H4 (cell line): Measurements from ENCODE around the gene JAM3. TPM values are rescaled to one million over a fixed set of nuclear protein-coding genes. Genes with fewer than 3 reads are reported as not detected.
"Not testable (repeated sequence)": the region's sequence is repeated elsewhere in the genome, so short reads cannot be mapped to it uniquely, and the experiment has no call there.

ENCODE experiments used
- DNase-seq: peaks from one replicate; pipeline ENCODE4 v3.0.0-alpha.2; 2015; ENCODE audit warnings: low spot score
- total RNA-seq: library from RNA; depleted of rRNA; stranded (reverse); fragments of >200 nt; shearing (Covaris generic); gene quantifications from 2 replicates; pipeline ENCODE4 v1.2.3, GENCODE V29; 2014

The JAM3 gene
- total RNA-seq, 1 experiment from 2014 or later, result 66.0 TPM

DNA sequence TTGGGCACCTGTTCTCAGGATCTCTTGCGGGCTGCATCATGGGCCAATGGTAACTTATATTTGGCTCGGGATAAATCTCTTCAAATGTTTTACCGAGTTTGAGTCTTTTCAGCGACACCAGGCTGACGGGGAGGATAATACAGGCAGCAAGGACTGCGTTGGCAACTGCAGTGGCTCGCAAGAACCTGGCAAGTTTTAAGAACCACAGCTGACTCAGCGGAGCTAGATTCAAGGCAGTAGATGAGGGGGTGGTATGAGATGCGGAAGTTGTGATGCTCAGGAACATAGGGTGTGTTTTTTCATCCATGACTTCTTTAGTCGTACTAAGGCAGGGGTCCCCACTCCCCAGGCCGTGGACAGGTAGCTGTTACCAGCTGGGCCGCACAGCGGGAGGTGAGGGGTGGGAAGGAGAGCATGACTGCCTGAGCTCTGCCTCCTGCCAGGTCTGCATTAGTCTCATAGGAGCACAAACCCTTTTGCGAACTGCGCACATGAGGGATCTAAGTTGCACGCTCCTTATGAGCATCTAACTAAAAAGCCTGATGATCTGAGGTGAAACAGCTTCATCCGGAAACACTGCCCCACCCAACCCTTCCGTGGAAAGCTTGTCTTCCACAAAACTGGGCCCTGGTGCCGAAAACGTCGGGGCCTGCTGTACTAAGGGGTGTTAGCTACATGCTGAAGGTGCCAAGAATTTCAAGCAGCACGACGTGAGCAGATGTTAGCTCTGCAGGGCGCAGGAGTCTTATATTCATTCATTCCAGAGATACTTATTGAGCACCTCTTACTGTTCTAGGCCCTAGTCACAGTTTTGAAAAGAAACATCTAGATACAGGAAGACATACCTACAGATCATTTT, 6.4 kb upstream of the JAM3 start:
- DNase-seq, result no peak

DNA sequence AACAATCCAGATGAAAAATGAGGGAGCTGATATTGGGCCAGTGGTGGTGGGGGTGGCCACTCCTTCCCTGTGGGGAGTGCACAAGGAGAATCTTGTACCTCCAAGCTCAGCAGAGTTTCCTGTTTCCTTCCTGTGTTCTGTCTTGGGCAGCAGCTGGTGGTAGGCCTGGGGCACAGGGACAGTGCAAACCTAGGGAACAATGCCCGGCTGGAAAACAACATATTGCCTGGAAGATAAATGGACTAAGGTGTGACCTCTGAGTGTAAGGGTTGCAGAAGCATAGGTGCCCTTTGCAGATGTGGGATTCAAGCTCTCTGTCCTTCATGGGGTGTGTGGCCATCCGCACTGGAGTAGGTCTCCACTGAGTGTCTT, 5.8 kb upstream of the JAM3 start:
- DNase-seq, result no peak

DNA sequence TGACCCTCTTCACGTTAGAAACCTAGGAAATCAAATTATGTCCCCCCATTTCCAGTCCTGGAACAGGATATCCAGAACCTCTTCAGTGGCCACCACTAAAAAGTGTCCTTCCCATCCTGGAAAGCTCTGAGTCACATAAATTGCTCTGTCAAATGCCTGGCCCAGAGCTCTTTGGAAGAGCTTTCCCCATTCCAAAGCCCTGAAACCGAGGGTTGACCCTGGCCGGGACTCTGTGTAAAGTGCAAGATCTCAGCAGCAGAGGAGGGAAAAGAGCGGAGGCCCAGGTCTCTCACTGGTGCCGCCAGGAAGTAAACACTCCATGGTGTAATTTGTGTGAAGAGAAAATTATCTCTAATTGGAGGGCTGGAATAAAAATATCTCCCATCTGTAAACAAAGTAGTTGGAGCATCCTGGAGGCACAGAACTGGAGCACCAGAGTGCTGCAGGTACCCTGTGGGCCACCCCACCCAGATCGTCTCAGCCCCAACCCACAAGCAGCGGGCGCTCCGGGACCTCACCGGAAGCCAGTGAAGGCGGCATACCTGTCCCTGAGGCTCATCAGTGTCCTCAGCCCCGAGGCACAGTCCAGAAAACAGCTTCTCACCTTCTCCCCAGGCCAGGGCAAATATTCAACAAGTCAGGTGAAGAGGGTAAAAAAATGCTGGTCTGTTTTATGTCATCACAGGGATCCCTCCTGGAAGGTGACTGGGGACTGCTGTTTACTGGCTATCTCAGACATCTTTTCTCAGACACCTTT, 4.7 kb upstream of the JAM3 start:
- no peak for DNase-seq

DNA sequence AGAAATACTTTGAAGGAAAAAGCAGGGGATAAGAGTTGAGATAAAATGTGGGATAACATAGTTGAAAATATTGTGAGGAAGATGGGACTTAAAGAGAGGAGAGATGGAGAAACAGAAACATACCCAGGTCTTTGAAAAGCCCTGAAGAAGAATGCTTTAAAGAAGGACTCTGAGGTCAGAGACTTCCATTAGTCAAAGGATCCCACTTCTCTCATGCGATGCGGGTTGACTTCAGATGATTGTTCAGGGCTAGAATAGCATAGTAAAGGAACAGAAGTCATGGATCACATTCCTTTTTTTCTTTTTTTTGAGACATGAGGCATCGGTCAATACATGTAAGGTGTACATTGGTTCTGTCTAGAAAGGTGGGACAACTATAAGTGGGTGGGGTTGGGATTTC, 3.5 kb upstream of the JAM3 start:
- no peak for DNase-seq

DNA sequence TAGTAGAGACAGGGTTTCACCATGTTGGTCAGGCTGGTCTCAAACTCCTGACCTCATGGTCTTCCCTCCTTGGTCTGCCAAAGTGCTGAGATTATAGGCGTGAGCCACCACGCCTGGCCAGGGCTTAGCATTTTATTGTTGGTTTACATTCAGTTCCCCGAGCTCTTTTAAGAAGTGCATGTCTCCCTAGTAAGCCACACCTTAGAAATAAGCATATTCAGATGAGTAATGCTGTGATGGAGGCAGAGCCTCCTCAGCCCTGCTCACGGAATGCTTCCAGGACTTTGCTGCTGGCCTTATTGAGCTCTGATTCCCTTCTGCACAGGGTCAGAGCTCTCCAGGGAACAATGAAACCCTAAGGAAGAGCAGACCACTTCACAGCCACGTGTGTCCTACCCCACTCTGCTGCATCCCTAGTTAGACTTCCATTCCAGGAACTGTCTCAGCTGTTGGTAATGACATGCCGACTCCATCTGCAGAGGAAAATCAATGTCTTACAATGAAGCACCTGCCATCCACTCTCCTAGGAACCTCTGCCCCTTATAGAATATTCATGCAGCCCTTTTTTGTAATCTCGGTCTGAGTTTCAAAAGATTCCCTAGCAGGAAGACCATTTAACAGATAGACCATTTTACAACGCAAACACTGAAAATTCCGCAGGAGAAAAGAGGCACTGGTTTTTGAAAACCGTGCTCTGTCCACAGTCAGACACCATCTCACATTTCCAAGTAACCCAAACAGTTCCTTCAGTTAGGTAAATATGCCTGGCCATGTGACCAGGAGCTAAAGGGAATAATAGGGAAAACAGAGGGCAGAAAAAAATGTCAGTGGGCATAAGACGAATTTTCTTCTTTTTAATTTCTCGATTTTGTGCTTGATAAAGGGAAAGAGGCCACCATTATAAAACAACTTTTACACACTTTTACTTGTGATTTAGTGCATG, 1.7 kb upstream of the JAM3 start:
- DNase-seq, result no peak

DNA sequence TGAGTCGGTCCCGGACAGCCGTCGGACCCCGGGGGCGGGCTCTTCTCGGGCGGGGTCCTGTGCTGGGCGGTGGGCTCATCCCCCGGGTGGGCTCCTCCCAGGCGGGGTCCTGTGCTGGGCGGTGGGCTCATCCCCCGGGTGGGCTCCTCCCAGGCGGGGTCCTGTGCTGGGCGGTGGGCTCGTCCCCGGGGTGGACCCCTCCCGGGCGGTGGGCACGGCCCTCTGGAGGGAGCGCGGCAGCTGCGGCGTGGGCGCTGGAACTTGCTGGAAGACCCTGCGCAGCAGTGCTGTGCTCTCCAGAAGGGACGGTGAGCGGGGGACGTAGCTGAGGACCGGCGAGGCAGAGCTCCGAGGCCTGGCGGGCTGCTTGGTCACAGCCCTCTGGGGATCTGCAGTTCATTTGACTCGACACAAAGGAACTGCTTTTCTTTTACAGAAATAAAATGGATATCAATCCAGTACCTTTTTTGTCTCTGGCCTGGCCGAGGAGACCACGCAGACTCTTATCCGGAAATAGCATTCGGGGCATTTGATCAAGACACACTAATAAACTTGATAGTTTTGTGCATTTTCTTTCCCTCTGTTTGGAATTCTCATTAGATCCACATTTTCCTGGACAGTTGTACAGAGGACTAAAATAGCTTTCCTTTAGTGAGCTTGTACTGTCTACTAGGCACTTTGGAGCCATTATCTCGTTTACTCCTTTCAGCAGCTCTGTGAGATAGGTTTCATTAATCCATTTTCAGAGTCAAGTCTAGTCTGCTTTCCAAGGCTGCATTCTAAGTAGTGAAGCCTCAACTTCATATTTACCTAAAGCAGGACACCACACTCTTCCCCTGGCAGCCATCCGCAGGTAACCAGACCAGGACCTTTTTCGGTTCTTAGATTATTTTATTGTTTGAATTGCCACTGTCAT, 812 bp downstream of the JAM3 start:
- DNase-seq, result no peak

DNA sequence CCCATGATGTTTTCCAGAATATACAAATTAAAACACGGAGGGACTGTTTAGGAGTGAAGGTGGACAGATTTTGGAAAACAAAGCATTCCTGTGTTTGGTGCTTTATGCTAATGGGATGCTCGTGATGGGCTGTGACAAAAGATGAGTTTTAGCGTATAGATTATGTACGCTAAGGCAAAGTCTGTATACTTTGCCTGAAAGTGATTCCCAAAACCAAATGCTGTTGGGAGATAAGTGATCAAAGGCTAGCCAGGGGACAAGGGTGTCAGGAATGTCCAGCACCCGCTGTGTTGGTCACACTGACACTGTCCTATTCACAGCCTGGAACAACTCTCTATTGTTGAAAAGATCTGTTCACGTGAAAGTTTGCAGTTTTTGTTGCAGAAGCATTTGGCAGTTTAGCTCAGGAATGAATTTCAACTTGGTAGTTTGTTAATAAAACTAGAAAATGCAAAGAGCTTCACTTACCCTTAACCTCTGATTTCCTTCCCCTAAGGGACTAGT, 1.5 kb downstream of the JAM3 start:
- no peak for DNase-seq

DNA sequence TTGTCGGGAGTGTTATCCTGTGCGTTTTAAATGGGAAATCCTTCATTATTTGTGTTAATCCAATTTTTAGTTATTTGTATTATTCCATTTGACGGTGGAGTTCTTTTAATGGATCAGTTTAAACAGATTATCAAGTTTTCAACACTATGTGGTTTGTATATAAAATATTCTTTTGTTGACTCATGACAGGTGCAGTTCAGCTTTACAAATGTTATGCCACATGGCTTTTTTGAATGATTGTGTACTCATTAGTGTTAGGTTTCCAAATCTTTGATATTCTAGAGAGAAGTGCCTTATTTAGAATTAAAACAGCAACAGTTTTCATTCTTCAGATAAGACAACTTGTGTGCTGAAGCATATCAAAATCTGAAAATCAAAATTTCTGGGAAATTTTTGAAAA, 2.4 kb downstream of the JAM3 start:
- no peak for DNase-seq

DNA sequence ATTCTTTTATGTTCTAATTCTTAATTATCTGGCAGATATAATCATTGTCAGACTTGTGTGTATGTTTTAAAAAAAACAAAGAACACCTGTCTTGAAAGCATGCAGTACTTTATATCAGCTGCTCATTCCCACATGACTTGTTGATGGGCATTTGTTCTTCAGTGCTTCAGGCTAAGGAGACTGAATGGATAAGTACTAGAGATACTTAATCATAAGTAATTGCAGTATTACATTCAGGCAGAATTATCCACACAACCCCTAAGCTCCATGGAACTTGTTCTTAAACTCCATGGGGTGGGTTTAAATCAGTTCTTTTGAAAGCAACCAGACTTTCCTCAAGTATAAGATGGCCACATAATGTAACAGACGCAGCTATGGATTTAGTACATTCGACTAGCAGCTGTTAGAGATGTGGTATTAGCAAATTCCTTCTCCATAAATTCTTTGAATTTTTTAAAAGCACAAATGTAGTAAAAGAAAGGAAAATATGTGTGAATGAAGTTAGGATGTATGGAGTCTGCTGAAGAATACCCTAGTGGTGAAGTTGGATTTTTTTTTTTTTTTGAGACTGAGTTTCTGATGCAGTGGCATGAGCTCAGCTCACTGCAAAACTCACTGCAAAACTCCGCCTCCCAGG, 3.0 kb downstream of the JAM3 start:
- DNase-seq, result no peak

DNA sequence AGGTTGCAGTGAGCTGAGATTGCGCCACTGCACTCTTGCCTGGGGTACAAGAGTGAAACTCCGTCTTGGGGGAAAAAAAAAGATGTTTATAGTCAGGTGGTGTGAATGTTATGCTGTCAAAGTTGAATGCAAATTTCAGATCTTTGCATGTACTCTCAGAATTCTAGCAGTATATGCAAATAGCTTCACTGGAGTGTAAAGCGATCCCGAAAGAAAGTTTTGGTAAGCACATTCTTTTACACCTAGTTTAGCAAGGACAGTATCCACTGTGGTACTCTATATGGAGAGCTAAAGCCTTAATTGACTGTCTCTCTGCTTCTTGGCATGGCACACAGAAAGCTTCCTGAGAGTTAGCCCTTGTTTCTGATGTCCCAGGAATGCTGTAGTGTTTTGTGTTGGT, 4.0 kb downstream of the JAM3 start:
- no peak for DNase-seq

DNA sequence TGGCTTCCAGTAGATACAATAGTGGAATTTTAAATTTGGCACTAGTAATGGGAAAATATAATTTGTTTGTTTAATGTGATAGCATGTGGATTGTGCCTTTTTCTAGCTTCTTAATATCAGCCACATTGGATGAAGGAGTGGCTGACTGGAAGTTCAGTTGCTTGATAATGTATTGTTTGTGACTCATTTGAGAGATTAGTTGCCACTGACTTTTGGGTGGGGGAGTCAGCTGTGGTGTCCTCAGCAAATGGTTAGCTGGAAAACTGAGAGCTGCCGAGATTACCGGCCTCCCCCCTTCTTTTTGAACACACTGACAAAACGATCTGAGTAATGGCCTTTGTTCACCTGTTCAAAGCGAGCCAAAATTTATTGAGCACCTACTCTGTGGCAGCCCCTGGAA, 5.5 kb downstream of the JAM3 start:
- DNase-seq, result no peak

DNA sequence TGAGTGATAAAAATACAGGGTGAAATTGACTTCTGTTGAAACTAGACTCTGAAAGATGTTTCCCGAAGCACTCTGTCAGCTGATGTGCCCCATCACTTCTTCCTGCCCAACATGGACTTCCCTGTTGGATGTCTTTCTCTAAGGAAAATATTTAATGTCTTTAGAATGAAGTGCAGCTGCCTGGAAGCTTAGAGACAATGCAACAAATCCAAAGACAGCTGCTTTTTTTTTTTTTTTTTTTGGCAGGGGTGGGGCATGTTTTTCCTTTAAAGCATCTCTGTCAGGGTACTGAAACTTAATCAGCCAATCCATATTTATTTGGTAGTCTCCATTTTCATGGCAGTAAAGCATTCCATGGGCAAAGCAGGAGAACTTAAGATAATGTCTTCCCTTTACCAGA, 5.9 kb downstream of the JAM3 start:
- DNase-seq, result no peak

DNA sequence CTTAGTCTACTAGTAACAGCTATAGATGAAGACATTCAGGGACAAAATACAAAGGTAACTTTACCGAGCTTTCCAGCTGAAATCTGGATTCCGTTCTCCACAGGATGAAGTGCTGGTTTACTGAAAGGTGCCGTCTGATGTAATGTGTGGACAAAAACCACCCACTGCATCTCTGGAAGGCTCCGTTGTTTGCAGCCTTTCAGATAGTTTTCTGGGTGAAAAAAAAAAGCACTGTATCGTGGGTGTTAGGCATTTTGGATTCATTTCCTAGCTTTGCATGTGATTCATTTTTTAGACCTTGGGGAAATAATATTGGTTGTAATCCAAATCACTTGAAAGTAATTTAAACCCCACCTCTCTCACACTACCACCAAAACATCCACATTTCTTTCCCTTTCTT, 10.4 kb downstream of the JAM3 start:
- no peak for DNase-seq

DNA sequence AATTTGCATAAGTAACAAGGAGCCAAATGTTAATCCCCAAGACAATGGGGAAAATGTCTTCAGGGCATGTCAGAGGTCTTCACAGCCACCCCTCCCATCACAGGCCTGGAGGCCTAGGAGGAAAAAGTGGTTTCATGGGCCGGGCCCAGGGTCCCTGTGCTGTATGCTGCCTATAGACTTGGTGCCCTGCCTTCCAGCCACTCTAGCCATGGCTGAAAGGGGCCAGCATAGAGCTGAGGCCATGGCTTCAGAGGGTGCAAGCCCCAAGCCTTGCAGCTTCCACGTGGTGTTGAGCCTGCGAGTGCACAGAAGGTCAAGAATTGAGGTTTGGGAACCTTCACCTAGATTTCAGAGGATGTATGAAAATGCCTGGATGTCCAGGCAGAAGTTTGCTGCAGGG, 12.4 kb downstream of the JAM3 start:
- not testable (repeated sequence) for DNase-seq

DNA sequence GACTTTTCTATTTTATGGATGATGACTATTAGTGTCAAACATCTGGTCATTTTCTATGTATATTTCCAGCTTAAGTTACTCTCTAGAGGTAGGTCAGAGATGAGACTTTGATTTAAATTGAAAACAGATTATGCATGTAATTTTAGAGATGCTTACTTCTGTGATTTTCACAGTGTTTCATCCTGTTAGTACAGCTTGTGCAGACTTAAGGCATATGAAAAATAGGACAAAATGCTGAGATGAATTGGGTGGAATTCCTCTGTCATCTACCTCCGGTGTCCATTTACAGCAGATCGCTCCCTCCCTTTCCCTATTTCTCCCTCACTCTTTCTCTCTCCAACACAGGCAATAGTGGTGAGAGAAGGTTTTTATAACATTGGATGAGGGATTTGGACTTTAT, 14.1 kb downstream of the JAM3 start:
- no peak for DNase-seq

DNA sequence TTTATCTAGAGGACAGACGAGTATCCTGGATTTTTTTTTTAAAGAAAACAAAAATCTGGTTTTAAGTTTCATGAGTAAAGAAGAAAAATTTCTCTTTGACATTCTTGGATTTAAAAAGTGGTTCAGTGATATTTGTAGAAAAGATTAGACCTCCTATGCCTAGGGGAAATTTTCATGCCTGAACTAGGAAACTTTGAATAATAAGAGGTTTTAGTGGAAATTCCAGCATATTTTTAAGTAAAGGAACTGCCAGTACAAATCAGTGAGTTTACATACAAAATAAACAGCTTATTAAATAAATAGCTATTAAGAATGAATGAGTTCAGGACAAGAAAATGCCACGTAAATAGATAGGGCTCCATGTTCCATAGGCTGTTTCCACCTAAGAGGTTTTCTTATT, 17.5 kb downstream of the JAM3 start:
- DNase-seq, result no peak

DNA sequence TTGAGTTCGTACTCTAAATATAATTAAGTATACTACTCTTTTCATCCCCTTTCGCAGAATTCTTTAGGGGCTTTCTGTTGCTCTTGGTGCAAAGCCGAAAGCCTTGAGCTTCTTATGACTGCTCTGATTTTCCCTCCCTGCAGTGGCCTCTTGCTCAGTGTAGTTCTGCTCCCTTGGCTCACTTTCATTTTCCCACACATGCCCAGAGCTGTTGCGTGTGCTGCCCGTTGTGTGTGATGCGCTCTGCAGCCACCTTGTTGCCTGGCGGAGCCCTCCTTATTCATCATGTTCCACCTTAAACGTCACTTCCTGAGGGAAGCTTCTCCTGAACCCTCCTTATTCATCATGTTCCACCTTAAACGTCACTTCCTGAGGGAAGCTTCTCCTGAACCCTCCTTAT, 23.1 kb downstream of the JAM3 start:
- not testable (repeated sequence) for DNase-seq

DNA sequence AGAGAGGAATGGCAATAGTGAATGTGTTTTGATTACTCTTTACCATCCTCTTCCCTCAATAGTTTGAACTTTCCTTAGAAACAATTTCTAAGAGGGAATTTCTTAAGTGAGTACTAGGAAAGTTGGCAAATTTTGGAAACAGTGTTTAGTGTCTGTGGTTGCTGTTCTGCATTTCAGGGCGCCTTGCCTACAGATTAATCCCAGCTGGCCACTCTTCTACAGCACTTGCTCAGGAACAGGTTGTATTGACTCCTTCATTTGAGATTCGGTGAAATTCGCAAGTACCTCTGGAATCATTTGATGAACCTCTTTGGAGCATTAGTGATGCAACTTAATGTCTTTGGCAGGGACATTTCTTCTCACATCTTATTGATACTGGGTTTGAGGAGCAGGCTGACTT, 28.3 kb downstream of the JAM3 start:
- DNase-seq, result no peak

DNA sequence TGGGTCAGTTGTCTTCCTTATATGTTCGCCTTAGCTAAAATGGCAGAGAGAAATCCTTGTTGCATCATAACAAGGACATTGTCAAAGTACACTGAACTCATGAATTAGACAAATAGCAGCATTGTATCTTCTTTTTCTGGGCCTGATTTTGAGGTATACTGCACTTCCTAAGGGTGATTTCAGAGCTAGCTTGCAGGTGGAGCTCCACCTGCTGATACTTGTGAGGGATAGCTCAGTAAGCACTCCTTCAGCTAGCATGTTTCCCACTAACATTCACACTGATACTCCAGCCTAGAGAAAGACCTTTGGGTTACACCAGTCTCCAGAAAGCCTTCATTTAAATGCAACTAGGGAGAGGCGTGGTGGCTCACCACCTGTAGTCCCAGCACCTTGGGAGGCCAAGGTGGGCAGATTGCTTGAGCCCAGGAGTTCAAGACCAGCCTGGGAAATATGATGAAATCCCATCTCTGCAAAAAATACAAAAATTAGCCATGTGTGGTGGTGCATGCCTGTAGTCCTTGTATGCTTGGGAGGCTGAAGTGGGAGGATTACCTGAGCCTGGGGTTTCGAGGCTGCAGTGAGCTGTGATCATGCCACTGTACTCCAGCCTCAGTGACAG, 29.8 kb downstream of the JAM3 start:
- no peak for DNase-seq

DNA sequence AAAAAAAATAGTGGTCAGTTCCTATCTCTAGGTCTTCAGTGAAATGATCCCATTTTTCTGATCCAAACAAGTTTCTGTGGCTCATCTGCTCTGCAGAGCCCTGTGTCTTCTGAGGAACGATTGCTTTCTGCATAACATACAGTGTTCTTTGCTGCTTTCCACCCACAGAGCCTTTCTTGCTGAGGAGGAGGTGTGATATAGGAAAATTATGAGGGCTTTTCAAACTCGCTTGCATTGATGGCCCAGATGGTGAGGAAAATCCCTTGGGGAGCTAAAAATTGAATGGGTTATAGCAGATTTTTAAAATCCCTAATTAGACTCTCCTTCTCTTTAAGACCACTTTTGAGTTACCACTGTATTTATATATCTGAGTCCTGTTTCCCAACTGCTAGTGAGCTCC, 31.3 kb downstream of the JAM3 start:
- DNase-seq, result no peak
